OCI-LY3 (cell line): Measurements from ENCODE around the gene LRIT3.
"Not testable (repeated sequence)": the region's sequence is repeated elsewhere in the genome, so short reads cannot be mapped to it uniquely, and the experiment has no call there.

ENCODE experiments used
- CTCF ChIP-seq: fragments of 200-600, 300-600 bp; sonication (generic); IDR thresholded peaks from 2 replicates; pipeline ENCODE4 v1.5.1; 2014; ENCODE audit warnings: antibody characterized with exemption, low read length, low read depth
- EZH2phosphoT487 ChIP-seq: fragments of 200-600 bp; shearing (Covaris generic); IDR thresholded peaks from 2 replicates; pipeline ENCODE4 v1.6.1; 2018; ENCODE audit warnings: antibody characterized with exemption, mixed run types, low read depth

DNA sequence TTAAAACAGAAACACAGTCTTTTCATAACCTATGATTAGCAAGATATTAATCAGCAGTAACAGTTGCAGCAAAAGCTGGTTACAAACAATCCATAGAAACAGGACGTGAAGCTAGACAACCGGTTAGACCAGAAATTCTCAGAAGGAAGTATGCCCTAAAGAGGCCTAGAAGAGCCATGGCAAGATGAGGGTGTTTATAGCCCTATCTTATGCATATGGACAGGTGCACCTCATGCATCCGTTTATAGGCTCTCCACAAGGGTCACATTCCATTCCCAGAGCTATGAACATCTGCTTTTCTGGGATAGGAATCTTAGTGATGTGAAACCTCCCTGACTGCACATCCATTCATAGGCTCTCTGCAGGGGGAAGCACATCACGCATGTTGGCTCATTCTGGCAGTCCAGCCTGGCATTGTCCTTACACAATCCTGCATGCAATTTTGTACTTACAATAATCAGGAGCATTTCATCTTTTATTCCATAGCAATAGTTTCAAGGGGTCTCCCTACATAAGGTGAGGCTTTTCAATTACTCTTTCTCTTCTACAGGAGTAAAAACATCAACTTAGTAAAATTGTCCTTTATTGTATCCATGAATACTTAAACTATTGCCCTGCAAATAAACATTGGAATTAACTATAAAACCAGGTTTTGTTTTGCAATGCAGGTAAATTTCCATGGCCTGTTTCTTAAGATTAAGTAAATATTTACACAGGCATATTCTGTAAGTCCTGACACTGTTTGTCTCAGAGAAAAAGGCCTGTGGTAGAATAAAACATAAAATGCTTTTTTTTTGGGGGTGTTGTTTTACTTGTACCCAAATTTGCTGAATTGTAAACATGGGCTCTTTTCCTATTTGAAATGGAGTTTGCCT is 11.8 kb downstream of the LRIT3 start:
- not testable (repeated sequence) for TF ChIP-seq CTCF, EZH2phosphoT487
